OCI-LY3 (cell line): ENCODE results near the gene SEMA4A.

Source experiments
- H2AFZ ChIP-seq: fragments of 200-600, 300-600 bp; shearing (Covaris generic); 2 replicates; pipeline ENCODE4 v1.6.0; 2014; ENCODE audit warnings: antibody characterized with exemption, low read depth, low read length
- H3K27ac ChIP-seq: fragments of 200-600, 300-600 bp; sonication (generic); 2 replicates; pipeline ENCODE4 v1.5.1; 2014; ENCODE audit warnings: mild to moderate bottlenecking, low read length, moderate library complexity, mixed read lengths
- H3K27me3 ChIP-seq: fragments of 200-600, 300-600 bp; sonication (generic); 2 replicates; pipeline ENCODE4 v1.6.1; 2014; ENCODE audit warnings: low read depth, low read length, mixed read lengths
- H3K36me3 ChIP-seq: fragments of 200-600, 300-600 bp; sonication (generic); replicated peaks from 2 replicates; pipeline ENCODE3; 2014; ENCODE audit warnings: low read depth, low read length, mixed read lengths
- H3K4me1 ChIP-seq: fragments of 300-600, 200-600 bp; sonication (generic); 2 replicates; pipeline ENCODE4 v1.6.1; 2014; ENCODE audit warnings: low read length, mixed read lengths
- H3K4me2 ChIP-seq: fragments of 200-600, 300-600 bp; sonication (generic); 2 replicates; pipeline ENCODE4 v1.6.1; 2014; ENCODE audit warnings: low read length, mixed read lengths
- H3K4me3 ChIP-seq: fragments of 300-600, 200-600 bp; sonication (generic); 2 replicates; pipeline ENCODE4 v1.5.1; 2014; ENCODE audit warnings: antibody characterized with exemption, mild to moderate bottlenecking, low read length, moderate library complexity
- H3K79me2 ChIP-seq: fragments of 300-600, 200-600 bp; shearing (Covaris generic); 2 replicates; pipeline ENCODE4 v1.6.1; 2014; ENCODE audit warnings: mild to moderate bottlenecking, low read length, mixed read lengths
- H3K9ac ChIP-seq: fragments of 300-600, 200-600 bp; shearing (Covaris generic); 2 replicates; pipeline ENCODE4 v1.6.0; 2014; ENCODE audit warnings: mild to moderate bottlenecking, low read length, moderate library complexity
- H3K9me3 ChIP-seq: fragments of 200-600, 300-600 bp; shearing (Covaris generic); 2 replicates; pipeline ENCODE4 v1.6.1; 2014; ENCODE audit warnings: low read length, mixed read lengths; ENCODE audit not compliant: insufficient read depth
- H4K20me1 ChIP-seq: fragments of 200-600, 300-600 bp; sonication (generic); 2 replicates; pipeline ENCODE4 v1.6.1; 2016; ENCODE audit warnings: low read length, mixed read lengths; ENCODE audit not compliant: insufficient read depth
- EZH2phosphoT487 ChIP-seq: fragments of 200-600 bp; shearing (Covaris generic); IDR thresholded peaks from 2 replicates; pipeline ENCODE4 v1.6.1; 2018; ENCODE audit warnings: antibody characterized with exemption, mixed run types, low read depth
- TF ChIP-seq, protein P1 (sequence below): fragments of 200-600, 300-600 bp; sonication (generic); IDR thresholded peaks from 2 replicates; pipeline ENCODE4 v1.5.1; 2014; ENCODE audit warnings: antibody characterized with exemption, low read length, low read depth

Gene SEMA4A

DNA sequence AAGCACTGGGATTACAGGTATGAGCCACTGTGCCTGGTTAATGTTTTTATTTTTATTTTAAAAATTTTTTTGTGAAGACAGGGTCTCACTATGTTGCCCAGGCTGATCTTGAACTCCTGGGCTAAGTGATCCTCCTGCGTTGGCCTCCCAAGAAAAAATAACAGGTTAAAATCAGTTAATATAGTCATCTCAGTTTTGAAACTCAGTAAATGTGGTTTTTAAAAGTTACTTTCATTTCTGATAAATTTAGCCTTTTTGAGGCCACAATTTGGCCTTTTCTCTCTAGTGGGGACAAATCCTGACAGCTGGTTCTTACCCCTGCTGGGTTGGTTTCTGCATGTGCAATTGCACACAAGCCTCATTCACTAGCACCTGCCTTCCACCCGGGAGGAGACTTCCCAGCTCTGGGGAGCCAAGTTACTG, 72.7 kb downstream of the SEMA4A start:
- H3K27me3 ChIP-seq: no peaks in the 10 kb centered on the region
- no peak overlapping the region for H3K4me3 ChIP-seq
- H3K9ac ChIP-seq: no peak overlapping the region
- H3K4me1 ChIP-seq: peaks cover 25% of the 10 kb centered on the region
- H4K20me1 ChIP-seq: 0 out of 2 replicates have a peak, but pooled peaks cover 6% of the 10 kb centered on the region
- peak overlapping the region; percentile 80 for H3K27ac ChIP-seq
- H3K36me3 ChIP-seq: peaks cover 27% of the 10 kb centered on the region
- no peak overlapping the region for H2AFZ ChIP-seq
- peak overlapping the region; percentile 36 for H3K4me2 ChIP-seq
- no peaks in the 10 kb centered on the region for H3K79me2 ChIP-seq
- TF ChIP-seq, protein P1, sequence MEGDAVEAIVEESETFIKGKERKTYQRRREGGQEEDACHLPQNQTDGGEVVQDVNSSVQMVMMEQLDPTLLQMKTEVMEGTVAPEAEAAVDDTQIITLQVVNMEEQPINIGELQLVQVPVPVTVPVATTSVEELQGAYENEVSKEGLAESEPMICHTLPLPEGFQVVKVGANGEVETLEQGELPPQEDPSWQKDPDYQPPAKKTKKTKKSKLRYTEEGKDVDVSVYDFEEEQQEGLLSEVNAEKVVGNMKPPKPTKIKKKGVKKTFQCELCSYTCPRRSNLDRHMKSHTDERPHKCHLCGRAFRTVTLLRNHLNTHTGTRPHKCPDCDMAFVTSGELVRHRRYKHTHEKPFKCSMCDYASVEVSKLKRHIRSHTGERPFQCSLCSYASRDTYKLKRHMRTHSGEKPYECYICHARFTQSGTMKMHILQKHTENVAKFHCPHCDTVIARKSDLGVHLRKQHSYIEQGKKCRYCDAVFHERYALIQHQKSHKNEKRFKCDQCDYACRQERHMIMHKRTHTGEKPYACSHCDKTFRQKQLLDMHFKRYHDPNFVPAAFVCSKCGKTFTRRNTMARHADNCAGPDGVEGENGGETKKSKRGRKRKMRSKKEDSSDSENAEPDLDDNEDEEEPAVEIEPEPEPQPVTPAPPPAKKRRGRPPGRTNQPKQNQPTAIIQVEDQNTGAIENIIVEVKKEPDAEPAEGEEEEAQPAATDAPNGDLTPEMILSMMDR: no peak
- no peak for TF ChIP-seq EZH2phosphoT487
- no peaks in the 10 kb centered on the region for H3K9me3 ChIP-seq

DNA sequence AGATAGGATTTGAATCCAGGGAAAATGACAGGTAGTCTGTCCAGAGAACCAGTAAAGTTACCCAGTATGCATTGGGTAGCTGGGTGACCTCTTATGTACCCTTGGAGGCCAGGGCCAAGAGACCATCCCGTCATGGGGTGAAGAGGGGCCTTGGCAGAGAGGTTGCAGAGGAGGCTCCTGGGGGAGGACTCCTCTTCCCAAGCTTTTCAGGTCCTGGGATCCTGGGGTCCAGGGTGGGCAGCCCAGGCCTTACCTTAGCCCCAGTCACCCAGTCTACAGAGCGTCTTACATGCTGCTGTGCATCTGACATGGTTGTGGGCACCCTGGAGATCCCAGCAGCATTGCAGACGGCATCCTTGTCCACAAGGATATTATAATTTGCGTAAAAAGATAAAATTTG, 73.4 kb downstream of the SEMA4A start:
- TF ChIP-seq EZH2phosphoT487: no peak
- TF ChIP-seq, protein P1: no peak
- no peak overlapping the region for H2AFZ ChIP-seq
- no peaks in the 10 kb centered on the region for H3K9me3 ChIP-seq
- H3K27ac ChIP-seq: peak overlapping the region; percentile 80
- H3K36me3 ChIP-seq: peaks cover 21% of the 10 kb centered on the region
- H3K4me2 ChIP-seq: peak overlapping the region; percentile 36
- H3K9ac ChIP-seq: peak overlapping the region; percentile 9; the same call in 1 of the 2 replicates
- H3K4me1 ChIP-seq: peaks cover 25% of the 10 kb centered on the region
- H3K27me3 ChIP-seq: no peaks in the 10 kb centered on the region
- peaks cover 8% of the 10 kb centered on the region; the same call in 1 of the 2 replicates for H4K20me1 ChIP-seq
- H3K79me2 ChIP-seq: no peaks in the 10 kb centered on the region
- H3K4me3 ChIP-seq: peak overlapping the region; percentile 8; the same call in 1 of the 2 replicates
